ENCODE results near the gene LRAT.
"Not testable (repeated sequence)": the region's sequence is repeated elsewhere in the genome, so short reads cannot be mapped to it uniquely, and the experiment has no call there.

LRAT gene

DNA sequence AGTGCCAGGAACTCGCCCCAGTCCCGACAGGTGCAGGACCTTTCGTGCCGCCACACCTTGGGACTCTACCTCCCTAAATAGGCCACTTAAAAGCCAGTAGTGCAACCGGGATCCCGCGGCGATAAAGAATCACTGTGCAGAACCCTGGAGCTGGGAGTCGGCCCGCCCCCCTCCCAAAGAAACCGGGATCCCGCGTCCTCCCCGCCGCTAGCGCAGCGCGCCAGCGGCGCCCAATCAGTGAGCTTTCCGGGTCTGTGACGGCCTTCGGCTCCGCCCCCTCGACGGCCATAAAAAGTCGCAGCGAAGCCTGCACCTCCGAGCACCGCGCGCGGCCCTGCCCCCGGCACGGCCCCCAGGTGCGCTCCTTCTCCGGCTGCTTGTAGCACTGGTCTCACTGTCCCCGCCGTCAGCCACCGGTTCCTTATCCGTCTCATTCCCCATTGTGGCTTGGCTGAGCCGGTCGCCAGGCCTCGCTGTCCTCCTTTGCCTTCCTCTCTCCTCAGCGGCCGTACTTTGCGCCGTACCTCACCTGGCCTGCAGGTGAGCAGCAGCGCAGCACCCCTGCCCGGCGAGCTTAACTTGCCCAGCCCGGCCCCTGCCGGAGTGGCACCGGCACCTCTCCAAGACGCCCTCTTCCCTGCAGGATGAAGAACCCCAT is at the start of gene LRAT:
LRAT (plus strand) TSS at position 318 of the 658 bp plus-strand sequence; CDS start at position 645, 327 bp downstream.
- no peak for DNase-seq (ENCODE audit: low spot score)

DNA sequence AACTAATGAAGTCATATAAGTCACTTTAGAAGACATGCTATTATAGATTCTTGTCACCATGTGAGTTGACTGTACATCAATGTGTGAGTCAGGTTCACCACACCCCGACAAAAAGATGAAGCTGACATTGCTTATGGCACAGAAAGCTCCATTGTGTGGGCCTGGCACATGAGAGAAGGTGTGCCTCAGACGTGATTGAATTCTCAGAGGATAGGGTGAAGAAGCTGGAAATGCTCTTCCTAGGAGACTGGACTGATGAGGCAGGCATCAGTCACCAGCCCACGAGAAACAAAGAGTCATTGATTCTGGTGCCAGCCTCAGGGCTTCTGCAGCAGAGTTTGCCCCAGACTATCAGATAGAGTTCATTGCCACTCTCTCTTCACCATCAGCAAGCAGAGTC is 35.9 kb upstream of the LRAT start:
- no peak for DNase-seq (ENCODE audit: low spot score)

GRCh38 chr4:154709550-154709949 is 34.2 kb upstream of the LRAT start:
- DNase-seq (ENCODE audit: low spot score): no peak

GRCh38 chr4:154711522-154711921 is 32.3 kb upstream of the LRAT start:
- no peak for DNase-seq (ENCODE audit: low spot score)

DNA sequence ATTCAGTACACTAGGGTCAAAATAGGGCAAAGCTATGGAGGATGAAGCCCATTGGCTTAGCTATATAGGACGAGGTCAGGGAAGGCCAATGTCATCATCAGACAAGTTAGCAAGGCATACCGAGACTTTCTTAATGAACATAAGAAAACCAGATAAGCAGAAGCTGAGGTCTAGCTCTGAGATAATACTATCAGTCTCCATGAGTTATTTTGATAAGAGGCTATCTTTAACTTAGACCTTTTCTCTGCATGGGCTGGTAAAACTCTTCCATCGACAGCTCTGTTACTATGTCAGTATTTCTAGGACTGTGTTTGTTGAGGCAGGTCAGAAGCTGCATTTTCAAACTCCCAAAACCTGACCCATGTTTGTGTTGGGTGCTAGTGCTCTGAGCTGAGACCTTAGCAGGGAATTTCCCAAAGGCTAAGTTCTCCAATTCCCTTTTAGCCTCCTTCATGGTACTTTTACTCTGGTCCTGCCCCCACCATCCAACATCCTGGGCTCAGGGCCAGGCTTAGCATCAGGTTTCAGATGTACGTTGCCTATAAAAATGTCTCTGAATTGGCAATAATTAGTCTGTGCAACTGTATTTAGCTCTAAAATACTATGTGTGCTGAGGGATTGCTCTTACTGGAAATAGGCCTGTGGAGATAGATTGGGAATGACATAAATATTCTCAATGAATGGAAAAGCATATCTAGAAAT is 29.3 kb upstream of the LRAT start:
- no peak for DNase-seq (ENCODE audit: low spot score)

DNA sequence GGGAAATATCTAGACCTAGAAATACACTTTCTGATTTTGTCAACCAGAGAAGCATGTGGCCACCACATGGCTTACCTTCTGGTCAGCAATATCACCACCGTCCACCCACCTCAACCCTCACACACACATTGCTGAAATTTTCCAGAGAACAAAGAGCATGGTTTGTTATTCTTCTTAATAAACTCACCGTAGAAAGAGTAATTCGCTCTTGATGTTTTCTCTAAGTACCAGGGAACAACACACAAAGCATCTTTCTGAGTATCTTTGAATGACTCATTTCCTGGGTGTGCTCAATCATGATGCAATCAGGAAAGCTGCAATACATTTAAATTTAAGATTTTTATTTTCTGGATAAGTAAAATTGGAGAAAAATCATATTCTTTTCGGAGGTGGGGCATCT is 24.7 kb upstream of the LRAT start:
- DNase-seq (ENCODE audit: low spot score): no peak

DNA sequence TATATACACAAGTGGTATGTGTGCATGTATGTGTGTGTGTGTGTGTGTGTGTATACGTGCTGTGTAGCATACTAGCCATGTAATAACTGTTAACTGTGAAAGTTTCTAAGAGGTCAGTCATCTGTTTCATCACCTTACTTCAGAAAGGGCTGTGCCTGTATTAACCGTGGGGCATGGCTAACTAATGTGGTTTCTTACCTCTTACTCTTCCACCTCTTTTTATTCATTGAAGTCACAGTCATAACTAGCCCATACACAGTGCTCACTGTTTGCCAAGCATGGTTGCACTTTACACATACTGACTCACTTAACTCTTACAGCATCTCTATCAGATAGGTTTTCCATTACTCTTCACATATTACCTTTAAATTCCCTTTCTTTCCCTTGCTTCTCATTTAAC is 23.7 kb upstream of the LRAT start:
- DNase-seq (ENCODE audit: low spot score): no peak

- no peak for DNase-seq (ENCODE audit: low spot score)
Measured at GRCh38 chr4:154720618-154721267, 23.1 kb upstream of the LRAT start.

- DNase-seq (ENCODE audit: low spot score): no peak
Measured at GRCh38 chr4:154722262-154722661, 21.5 kb upstream of the LRAT start.

DNA sequence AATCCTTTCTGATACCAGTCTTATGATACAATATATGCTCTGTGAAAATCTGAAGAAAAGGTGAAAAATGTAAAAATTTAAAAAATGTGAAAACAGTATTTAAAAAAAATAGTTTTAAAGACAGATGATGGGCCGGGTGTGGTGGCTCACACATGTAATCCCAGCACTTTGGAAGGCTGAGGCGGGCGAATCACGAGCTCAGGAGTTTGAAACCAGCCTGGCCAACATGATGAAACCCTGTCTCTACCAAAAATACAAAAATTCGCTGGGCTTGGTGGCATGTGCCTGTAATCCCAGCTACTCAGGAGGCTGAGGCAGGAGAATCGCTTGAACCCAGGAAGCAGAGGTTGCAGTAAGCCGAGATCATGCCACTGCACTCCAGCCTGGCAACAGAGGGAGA is 20.2 kb upstream of the LRAT start:
- DNase-seq (ENCODE audit: low spot score): not testable (repeated sequence)

DNA sequence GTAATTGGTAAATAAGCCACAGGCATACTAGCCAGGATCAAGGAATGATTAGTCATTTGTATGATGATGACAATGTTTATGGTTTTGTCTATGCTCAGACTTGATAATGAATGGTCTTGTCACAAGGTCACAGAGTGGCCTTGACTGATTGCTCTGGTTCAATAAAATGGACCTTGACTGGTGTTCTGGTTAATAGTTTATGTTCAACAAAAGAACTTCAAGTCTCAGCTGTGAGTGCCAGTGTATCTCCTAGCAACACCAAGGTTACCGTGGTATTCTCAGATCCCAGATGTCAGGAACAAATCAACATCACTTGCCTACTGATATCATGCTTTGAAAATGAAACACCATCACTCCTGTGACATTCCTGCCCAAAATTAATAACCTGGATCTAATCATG is 16.3 kb upstream of the LRAT start:
- DNase-seq (ENCODE audit: low spot score): no peak

DNA sequence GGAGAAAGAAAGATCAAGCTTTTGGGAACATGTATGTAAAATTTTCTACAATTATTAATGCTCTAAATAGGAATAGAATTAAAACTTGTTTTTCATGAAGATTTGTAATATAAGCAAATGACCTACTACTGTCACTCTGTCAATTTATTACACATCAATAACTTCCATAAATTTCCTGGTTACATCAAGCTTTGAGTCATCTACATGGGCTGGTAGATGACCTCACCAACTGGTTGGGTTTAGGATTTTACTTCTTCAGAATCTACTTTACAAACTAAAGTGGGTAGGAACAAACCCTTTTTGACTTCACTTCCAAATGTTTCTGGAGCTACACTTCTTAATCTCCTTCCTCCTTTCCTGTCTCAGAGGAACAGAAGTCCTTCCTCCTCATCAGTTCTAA is 12.0 kb upstream of the LRAT start:
- no peak for DNase-seq (ENCODE audit: low spot score)

GRCh38 chr4:154732669-154733068 is 11.1 kb upstream of the LRAT start:
- no peak for DNase-seq (ENCODE audit: low spot score)

GRCh38 chr4:154736770-154737169 is 7.0 kb upstream of the LRAT start:
- DNase-seq (ENCODE audit: low spot score): no peak

DNA sequence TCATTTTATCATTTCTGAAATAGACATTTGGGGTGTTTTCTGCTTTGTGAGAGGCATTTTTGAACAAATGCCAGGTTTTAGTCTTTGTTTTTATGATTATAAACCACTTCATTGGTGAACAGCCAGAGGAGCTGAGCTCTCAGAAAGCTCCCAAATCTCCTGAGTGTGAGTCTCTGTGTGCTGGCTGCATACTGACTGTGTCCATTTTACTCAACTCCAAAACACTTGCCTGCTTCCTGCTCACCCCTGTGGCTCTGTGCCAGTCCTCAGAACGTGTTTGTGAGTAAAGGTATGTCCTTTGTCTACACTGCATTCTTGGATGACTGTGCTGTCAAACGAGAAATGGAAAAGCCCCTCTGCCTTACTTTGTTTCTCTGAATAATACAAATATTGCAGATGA is 5.4 kb upstream of the LRAT start:
- DNase-seq (ENCODE audit: low spot score): no peak

GRCh38 chr4:154739111-154739510 is 4.7 kb upstream of the LRAT start:
- DNase-seq (ENCODE audit: low spot score): no peak

DNA sequence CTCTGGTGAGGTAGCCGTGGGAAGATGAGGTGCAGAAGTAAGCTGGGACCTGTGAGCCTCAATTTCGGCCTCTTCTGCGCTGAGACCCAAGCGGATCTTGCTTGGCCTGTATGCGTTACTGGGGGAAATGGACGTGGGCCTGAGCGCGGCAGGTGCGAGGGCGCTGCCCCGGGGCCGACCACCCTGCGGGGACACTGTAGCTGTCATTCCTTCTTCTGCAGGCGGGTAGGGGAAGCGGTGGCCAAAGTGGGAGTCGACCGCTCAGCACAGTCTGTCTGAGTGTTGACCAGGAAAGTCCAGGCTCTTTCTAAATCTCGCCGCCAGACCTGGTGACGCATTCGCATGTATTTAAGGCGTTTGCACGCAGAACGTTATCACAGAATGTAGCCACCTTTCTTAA is 3.3 kb upstream of the LRAT start:
- DNase-seq (ENCODE audit: low spot score): no peak

DNA sequence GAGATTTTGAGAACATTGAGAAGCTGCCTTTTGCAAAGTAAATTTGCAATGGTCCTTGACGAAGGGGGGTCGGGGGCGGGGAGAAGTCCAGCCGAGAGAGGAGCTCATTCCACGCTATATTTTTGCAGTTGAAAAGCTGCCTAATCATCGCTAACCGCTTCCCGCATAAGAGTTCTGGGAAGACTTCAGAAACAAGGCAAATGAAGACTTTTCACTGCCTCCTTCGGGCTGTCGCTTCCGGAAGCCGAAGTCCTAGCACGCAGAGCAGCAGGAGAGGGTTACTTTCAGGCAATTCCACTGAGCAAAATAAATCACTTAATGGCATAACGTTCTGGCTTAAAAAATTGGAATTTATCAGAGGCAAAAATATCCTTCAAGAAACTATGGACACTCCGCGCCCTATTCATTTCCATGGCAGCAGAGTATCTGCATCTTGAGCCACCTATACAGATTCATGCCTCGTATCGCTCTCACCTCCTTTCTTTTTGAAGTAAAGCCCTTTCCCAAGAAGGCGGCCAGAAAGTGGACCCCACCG is 2.6 kb upstream of the LRAT start:
- DNase-seq (ENCODE audit: low spot score): no peak

DNA sequence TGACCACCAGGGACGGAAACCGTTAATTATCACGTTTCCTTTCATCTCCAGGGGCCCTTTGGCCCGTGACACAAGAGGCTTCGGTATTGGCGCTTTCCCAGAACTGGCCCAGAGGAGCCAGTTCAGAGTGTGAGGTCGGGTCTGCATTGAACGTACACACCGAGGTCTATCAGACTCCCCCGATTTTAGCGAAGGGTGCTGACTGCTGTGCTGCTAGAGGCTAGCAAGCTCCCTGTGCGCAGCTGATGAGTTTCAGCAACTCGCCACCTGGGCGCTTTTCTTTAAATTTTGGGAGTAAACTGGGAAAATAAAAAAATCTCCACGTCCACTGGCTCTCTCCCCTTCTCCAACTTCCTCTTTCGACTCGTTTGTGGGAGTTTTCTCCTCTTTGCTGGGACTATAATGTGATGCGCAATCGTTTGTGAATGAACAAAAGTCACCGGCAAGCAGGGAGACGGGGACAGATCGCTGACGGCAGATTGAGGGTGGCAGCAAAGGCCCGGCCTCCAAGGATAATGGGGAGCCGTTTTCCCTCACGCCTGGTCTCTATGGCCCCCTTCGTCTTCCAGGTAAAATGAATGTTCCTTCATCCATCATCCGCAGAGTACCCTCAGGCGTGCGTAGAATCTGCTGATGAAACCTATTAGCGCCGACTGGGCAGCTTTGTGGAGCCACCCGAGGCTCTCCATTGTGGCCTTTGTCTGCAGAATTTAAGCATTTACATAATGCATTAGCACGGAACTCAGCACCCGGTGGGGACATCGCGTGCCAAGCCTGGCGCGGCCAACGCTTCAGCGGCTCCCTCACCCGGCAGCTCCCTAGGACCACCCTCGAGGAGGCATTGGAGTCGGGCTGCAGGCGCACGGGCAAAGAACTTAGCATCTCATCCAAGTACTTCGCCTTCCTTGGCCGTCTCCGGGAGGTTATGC is 1.6 kb upstream of the LRAT start:
- no peak for DNase-seq (ENCODE audit: low spot score)

DNA sequence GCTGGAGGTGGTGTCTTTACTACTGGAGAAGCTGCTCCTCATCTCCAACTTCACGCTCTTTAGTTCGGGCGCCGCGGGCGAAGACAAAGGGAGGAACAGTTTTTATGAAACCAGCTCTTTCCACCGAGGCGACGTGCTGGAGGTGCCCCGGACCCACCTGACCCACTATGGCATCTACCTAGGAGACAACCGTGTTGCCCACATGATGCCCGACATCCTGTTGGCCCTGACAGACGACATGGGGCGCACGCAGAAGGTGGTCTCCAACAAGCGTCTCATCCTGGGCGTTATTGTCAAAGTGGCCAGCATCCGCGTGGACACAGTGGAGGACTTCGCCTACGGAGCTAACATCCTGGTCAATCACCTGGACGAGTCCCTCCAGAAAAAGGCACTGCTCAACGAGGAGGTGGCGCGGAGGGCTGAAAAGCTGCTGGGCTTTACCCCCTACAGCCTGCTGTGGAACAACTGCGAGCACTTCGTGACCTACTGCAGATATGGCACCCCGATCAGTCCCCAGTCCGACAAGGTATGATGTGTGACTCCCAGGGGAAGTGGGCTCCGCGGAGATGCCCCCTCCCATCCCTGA is 634 bp downstream of the LRAT start:
- no peak for DNase-seq (ENCODE audit: low spot score)

DNA sequence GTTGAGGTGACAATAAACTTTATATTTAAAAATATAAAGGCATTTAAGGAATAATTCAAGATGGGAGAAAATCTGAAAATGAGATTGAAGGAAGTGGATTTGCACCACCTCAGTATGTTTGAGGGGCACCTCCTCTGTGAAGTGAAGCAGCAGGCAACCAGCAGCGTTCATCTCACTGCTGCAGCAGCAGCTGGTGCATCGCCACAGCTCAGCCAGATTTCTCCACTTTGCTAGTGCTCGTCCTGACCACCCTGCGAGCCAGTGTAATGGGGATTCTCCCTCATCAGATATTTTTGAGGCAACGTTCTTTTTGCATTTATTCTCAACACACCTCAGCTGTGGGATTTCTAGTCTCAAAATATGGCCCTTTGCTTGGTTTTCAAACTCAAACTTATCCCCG is 13.9 kb downstream of the LRAT start:
- DNase-seq (ENCODE audit: low spot score): no peak

DNA sequence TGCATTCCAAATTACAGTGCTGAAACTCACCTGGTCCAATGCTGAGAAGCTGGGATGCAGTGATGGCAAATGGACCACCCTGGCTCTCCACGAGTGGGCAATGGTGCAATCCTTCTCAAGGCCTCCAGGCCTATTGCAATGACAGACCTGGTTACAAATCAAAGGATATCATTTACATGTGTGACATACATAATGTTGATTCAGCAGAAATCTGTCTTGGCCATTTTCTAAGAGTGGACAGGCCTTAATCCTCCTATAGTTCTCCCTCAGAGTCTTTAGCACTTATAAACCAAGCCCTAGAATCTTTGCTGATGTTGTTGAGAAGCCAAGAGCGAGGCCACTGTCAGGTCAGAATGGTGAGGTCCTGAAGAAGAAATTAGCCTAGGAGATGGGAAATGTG is 17.1 kb downstream of the LRAT start:
- no peak for DNase-seq (ENCODE audit: low spot score)

Measured in HuH-7 (cell line).